Right lobe of liver (tissue), 4 donors: ENCODE data around the gene GRIA1.

Experiments
- CTCF ChIP-seq, 4 donors: fragments of 200-600 bp in 3 of 4; fragments of 450-650 bp in 1 of 4; IDR thresholded peaks; one replicate each; pipeline versions ENCODE4 v1.5.1 to v1.8.0; 2016 to 2022; ENCODE audit warnings: antibody characterized with exemption in 4 of 4, mild to moderate bottlenecking in 2 of 4
- POLR2A ChIP-seq: fragments of 450-650 bp; IDR thresholded peaks from one replicate; pipeline ENCODE4 v1.6.1; 2017; ENCODE audit warnings: antibody characterized with exemption, mild to moderate bottlenecking
- donor health status: DM: no; HTN: no; CAD: no.
- donor health status: DM: no; HTN: no; CAD: no.
- donor health status: DM: no; HTN: yes; CAD: no.

DNA sequence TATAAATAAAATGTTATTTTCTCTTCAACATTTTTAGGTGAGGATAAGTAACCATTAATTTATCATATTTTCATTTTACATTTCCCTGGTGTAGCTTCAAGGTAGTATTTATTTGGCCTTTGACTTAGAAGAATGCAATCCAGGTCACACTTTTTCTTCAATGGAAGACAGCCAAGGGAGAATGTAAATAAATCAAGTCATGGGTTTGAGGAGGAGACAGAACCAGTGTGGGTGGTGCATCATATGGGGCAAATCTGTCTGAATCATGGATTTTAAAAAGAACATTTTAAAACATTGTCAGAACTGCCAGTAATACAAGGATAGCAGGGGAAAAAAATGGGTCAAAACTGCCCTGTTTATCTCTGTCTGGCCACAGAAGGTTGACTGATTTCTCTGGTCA is 318.7 kb downstream of the GRIA1 start:
- TF ChIP-seq CTCF (IDR thresholded peaks at IDR 0.05) = no peak
- TF ChIP-seq POLR2A = no peak
